Right lobe of liver (tissue), 6 donors: Measurements from ENCODE around the gene SERINC5. TPM values are rescaled to one million over a fixed set of nuclear protein-coding genes. Genes with fewer than 3 reads are reported as not detected.

Experiments
- ATAC-seq, 4 donors: fragments of 200-7000 bp; cut with Tn5 transposase; one replicate each; pipeline ENCODE4 v1.9.1; 2020; ENCODE audit warnings: mild to moderate bottlenecking in 4 of 4, moderate library complexity in 4 of 4
- DNase-seq, 3 donors: peaks; one replicate each; pipeline ENCODE4 v3.0.0-alpha.2; 2020
- H3K27ac ChIP-seq, 3 donors: fragments of 200-600 bp; one replicate each; pipeline ENCODE4 v1.8.0; 2022
- H3K27me3 ChIP-seq, 2 donors: fragments of 200-600 bp; one replicate each; pipeline ENCODE4 v1.8.0; 2022
- H3K36me3 ChIP-seq, 4 donors: fragments of 200-600 bp; sonication (generic) in 1 of 4; one replicate each; pipeline versions ENCODE4 v1.5.1 to v1.8.0; 2017 to 2022; ENCODE audit warnings: control low read depth in 1 of 4
- H3K4me1 ChIP-seq, 4 donors: fragments of 200-600 bp; sonication (generic) in 1 of 4; one replicate each; pipeline versions ENCODE4 v1.5.1 to v1.8.0; 2017 to 2022; ENCODE audit warnings: control low read depth in 1 of 4
- H3K4me3 ChIP-seq, 3 donors: fragments of 200-600 bp; one replicate each; pipeline ENCODE4 v1.8.0; 2022
- H3K9me3 ChIP-seq, 4 donors: fragments of 200-600 bp; sonication (generic) in 1 of 4; one replicate each; pipeline versions ENCODE4 v1.5.1 to v1.8.0; 2017 to 2022; ENCODE audit warnings: control low read depth in 1 of 4
- POLR2A ChIP-seq: fragments of 450-650 bp; IDR thresholded peaks from one replicate; pipeline ENCODE4 v1.6.1; 2017; ENCODE audit warnings: antibody characterized with exemption, mild to moderate bottlenecking
- WGBS: methylation state at CpG from one replicate; pipeline ENCODE4 v1.1.6; 2018; ENCODE audit warnings: low coverage, low lambda C conversion rate; ENCODE audit not compliant: insufficient coverage; ENCODE audit errors: missing lambda C conversion rate; 5-methylcytosine and 5-hydroxymethylcytosine counted together
- intact Hi-C, 2 donors: fragments of 100-400 bp; cut with DNase I; formaldehyde crosslinking; loops; one replicate each; pipeline versions ENCODE4 v1.11.2 to v1.14.1; 2022
- total RNA-seq, 6 experiments: library from RNA; depleted of rRNA in 2 of 6; stranded (reverse); fragments of >200 nt in 2 of 6; fragmentation: NEBNext Ultra II Directional in 3 of 6; extraction: Animal tissue kit (Norgen Biotek cat#: 25700) in 3 of 6; gene quantifications; one replicate each; pipeline versions ENCODE4 v1.1.0 to v1.2.4, GENCODE V29; 2016 to 2023
- TF ChIP-seq, protein P1 (sequence below), 4 donors: fragments of 200-600 bp in 3 of 4; fragments of 450-650 bp in 1 of 4; IDR thresholded peaks; one replicate each; pipeline versions ENCODE4 v1.5.1 to v1.8.0; 2016 to 2022; ENCODE audit warnings: antibody characterized with exemption in 4 of 4, mild to moderate bottlenecking in 2 of 4
- donor health status: DM: no; HTN: yes; CAD: no.
- donor health status: DM: no; HTN: no; CAD: no.
- donor health status: DM: no; HTN: no; CAD: no.
- donor health status: DM: no; HTN: yes; CAD: no.
- donor health status: DM: no; HTN: yes; CAD: no.

The SERINC5 gene
- total RNA-seq, 6 experiments from 2014 or later, result 30.1 to 82.1 (median 57.9) TPM

DNA sequence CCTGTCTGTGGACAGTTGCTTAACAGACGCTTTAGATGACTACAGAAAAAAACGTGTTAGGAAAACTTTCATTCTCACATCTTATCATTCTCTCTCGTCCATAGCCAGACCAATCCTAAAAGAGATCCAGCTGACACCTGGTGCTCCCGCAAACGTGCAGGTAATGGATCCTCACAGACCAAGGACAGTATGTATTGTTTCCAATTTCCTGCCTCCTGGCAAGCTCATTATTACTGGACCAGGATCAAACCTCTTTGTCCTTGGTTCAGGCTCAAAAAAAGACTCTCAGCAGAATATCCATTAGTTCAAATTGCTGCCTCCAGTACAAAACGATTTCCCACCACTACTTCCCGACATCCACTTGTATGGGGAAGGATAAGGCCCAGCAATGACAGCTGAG is 62.4 kb downstream of the SERINC5 start:
- H3K36me3 ChIP-seq, result no peaks in the 10 kb centered on the region
- intact Hi-C loops, result no loop called here
- no peak for DNase-seq
- no peaks in the 10 kb centered on the region for H3K27me3 ChIP-seq
- ATAC-seq, result peak; percentile 10 to 42 (median 34)
- H3K4me3 ChIP-seq, result no peak overlapping the region
- no peak for TF ChIP-seq POLR2A
- TF ChIP-seq, protein P1, sequence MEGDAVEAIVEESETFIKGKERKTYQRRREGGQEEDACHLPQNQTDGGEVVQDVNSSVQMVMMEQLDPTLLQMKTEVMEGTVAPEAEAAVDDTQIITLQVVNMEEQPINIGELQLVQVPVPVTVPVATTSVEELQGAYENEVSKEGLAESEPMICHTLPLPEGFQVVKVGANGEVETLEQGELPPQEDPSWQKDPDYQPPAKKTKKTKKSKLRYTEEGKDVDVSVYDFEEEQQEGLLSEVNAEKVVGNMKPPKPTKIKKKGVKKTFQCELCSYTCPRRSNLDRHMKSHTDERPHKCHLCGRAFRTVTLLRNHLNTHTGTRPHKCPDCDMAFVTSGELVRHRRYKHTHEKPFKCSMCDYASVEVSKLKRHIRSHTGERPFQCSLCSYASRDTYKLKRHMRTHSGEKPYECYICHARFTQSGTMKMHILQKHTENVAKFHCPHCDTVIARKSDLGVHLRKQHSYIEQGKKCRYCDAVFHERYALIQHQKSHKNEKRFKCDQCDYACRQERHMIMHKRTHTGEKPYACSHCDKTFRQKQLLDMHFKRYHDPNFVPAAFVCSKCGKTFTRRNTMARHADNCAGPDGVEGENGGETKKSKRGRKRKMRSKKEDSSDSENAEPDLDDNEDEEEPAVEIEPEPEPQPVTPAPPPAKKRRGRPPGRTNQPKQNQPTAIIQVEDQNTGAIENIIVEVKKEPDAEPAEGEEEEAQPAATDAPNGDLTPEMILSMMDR (IDR thresholded peaks at IDR 0.05), result no peak
- H3K4me1 ChIP-seq, result peaks cover 0 to 55% (median 18%) of the 10 kb centered on the region in 4 donors
- H3K9me3 ChIP-seq, result no peaks in the 10 kb centered on the region
- 28% methylated on average over 7 of the region's 7 CpGs for WGBS
- H3K27ac ChIP-seq, result peak overlapping the region in 2 of 3 donors; percentile 5 to 42

DNA sequence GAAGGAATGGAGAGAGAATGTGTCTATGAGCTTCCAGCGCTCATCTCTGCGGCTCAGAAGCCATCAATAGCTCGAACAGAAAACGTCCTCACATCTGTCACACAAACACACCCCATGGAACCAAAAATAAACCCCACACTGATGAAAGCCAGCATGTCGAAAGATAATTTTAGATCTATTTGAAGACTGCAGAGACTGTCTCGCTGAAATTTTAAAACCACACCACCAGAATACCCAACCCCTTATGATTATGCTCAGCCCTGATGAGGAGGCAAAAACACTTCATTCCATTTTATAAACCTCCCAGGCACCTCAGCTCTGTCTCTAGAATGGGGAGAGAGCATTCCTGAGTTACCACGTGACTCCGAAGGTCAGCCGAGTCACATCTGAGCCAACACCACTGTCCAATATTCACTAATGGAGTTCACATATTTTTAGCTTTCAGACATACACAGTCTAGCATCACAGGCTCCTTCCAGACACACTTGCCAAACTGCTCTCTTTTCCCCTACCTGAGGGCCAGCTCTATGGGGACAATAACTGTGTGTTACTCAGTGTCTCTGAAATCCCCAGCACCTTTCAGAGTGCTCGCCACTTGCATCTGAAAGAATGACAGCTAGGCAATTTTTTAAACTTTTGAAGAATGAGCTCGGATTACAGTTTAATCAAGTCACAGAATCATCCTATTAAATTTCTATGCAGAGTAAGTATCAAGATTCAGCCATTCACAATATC is 63.2 kb downstream of the SERINC5 start:
- intact Hi-C loops, result no loop called here
- Histone ChIP-seq H3K36me3 (no peaks in the 10 kb centered on the region), H3K4me1 (peaks cover 0 to 59% (median 18%) of the 10 kb centered on the region in 4 donors), H3K27ac (peak overlapping the region in 1 of 3 donors; percentile 42), H3K27me3 (no peaks in the 10 kb centered on the region), H3K4me3 (no peak overlapping the region), H3K9me3 (no peaks in the 10 kb centered on the region)
- ATAC-seq, result peak; percentile 62 to 73 (median 68)
- no peak for DNase-seq
- TF ChIP-seq POLR2A, result no peak
- TF ChIP-seq, protein P1 (IDR thresholded peaks at IDR 0.05), result no peak
- 44% methylated on average over 11 of the region's 11 CpGs for WGBS

DNA sequence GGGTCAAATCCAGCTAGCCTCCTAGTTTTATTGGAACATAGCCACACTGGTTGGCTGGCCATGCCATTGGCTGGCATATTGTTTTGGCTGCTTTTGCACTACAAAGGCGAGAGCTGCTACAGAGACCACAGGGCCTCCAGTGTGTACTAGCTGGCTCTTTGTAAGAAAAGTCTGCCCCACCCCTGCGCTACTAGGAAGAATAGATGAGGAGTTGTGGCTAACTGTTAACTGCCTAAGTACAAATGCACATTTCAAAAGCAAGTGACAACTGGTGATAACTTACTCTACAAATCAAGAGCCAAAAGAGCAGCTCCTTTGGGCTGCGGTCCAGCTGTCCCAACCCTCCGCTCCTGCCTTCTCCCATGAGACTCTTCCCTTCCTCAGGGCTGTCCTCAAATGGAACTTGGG is 63.9 kb downstream of the SERINC5 start:
- peak; percentile 15 to 44 (median 42) for ATAC-seq
- H3K27me3 ChIP-seq, result no peaks in the 10 kb centered on the region
- 36% methylated on average over 4 of the region's 4 CpGs for WGBS
- no peak for DNase-seq
- H3K4me1 ChIP-seq, result peaks cover 0 to 66% (median 18%) of the 10 kb centered on the region in 4 donors
- no peaks in the 10 kb centered on the region for H3K9me3 ChIP-seq
- peak overlapping the region in 1 of 3 donors; percentile 20 for H3K27ac ChIP-seq
- no peak for TF ChIP-seq POLR2A
- TF ChIP-seq, protein P1 (IDR thresholded peaks at IDR 0.05), result no peak
- no peak overlapping the region for H3K4me3 ChIP-seq
- no peaks in the 10 kb centered on the region for H3K36me3 ChIP-seq
- intact Hi-C loops, result no loop called here

DNA sequence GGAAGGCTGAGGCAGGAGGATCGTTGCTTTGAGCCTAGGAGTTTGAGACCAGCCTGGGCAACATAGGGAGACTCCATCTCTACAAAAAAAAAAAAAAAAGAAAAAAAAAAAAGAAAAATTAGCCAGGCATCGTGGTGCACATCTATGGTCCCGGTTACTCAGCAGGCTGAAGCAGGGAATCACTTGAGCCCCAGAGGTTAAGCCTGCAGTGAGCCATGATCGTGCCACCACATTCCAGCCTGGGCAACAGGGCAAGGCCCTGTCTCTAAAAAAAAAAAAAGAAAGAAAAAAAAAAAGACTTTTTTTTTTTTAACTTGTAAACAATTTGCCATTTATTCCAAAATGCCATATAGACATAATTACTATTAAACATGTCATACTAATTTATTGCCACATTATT is 64.5 kb downstream of the SERINC5 start:
- no peaks in the 10 kb centered on the region for H3K27me3 ChIP-seq
- H3K27ac ChIP-seq, result peak overlapping the region in 1 of 3 donors; percentile 20
- intact Hi-C loops, result no loop called here
- ATAC-seq (no peak), DNase-seq (no peak)
- TF ChIP-seq, protein P1 (IDR thresholded peaks at IDR 0.05), result no peak
- no peak for TF ChIP-seq POLR2A
- no peaks in the 10 kb centered on the region for H3K9me3 ChIP-seq
- WGBS, result 45% methylated on average over 3 of the region's 4 CpGs
- peaks cover 0 to 2% (median 0%) of the 10 kb centered on the region in 4 donors for H3K36me3 ChIP-seq
- no peak overlapping the region for H3K4me3 ChIP-seq
- peaks cover 0 to 72% (median 18%) of the 10 kb centered on the region in 4 donors for H3K4me1 ChIP-seq
